ENCODE data around the gene FBXL14.

The FBXL14 gene

GRCh38 chr12:1594261-1595025, at the start of gene FBXL14:
Gene FBXL14, minus strand, starts transcription at chr12:1594581. Its CDS starts 515 bp downstream, at chr12:1594066.
- DNase-seq (ENCODE audit: low spot score): peak; percentile 86
- in situ Hi-C loops (cut with MboI; ENCODE audit: low sequenced_read_pairs, unreplicated experiment): loop anchor here (25.0 kb wide), 1 partner anchor 1032 kb away; no protein-coding TSS in a partner anchor

GRCh38 chr12:1643905-1644533, 49.6 kb upstream of the FBXL14 start:
- no peak for TF ChIP-seq CTCF (IDR thresholded peaks at IDR 0.05; ENCODE audit: borderline replicate concordance, control extremely low read depth, extremely low read depth, insufficient read depth, missing control alignments)
- no peak for DNase-seq (ENCODE audit: low spot score)
- in situ Hi-C loops (cut with MboI; ENCODE audit: low sequenced_read_pairs, unreplicated experiment): loop anchor here (25.0 kb wide), 1 partner anchor 943 kb away; no protein-coding TSS in a partner anchor

More at GRCh38 chr12:1594261-1595025, at the start of gene FBXL14:
- TF ChIP-seq CTCF (IDR thresholded peaks at IDR 0.05; ENCODE audit: borderline replicate concordance, control extremely low read depth, extremely low read depth, insufficient read depth, missing control alignments): no peak

GRCh38 chr12:1643043-1643442, 48.7 kb upstream of the FBXL14 start:
- in situ Hi-C loops (cut with MboI; ENCODE audit: low sequenced_read_pairs, unreplicated experiment): loop anchor here (25.0 kb wide), 1 partner anchor 944 kb away; no protein-coding TSS in a partner anchor
- TF ChIP-seq CTCF (IDR thresholded peaks at IDR 0.05; ENCODE audit: borderline replicate concordance, control extremely low read depth, extremely low read depth, insufficient read depth, missing control alignments): no peak
- no peak for DNase-seq (ENCODE audit: low spot score)

GRCh38 chr12:1642513-1642912, 48.1 kb upstream of the FBXL14 start:
- no peak for TF ChIP-seq CTCF (IDR thresholded peaks at IDR 0.05; ENCODE audit: borderline replicate concordance, control extremely low read depth, extremely low read depth, insufficient read depth, missing control alignments)
- in situ Hi-C loops (cut with MboI; ENCODE audit: low sequenced_read_pairs, unreplicated experiment): loop anchor here (25.0 kb wide), 1 partner anchor 945 kb away; no protein-coding TSS in a partner anchor
- no peak for DNase-seq (ENCODE audit: low spot score)

GRCh38 chr12:1640328-1641234, 46.2 kb upstream of the FBXL14 start:
- DNase-seq (ENCODE audit: low spot score): no peak
- no peak for TF ChIP-seq CTCF (IDR thresholded peaks at IDR 0.05; ENCODE audit: borderline replicate concordance, control extremely low read depth, extremely low read depth, insufficient read depth, missing control alignments)
- in situ Hi-C loops (cut with MboI; ENCODE audit: low sequenced_read_pairs, unreplicated experiment): loop anchor here (25.0 kb wide), 1 partner anchor 947 kb away; no protein-coding TSS in a partner anchor

GRCh38 chr12:1639538-1639937, 45.2 kb upstream of the FBXL14 start:
- no peak for TF ChIP-seq CTCF (IDR thresholded peaks at IDR 0.05; ENCODE audit: borderline replicate concordance, control extremely low read depth, extremely low read depth, insufficient read depth, missing control alignments)
- in situ Hi-C loops (cut with MboI; ENCODE audit: low sequenced_read_pairs, unreplicated experiment): loop anchor here (25.0 kb wide), 1 partner anchor 948 kb away; no protein-coding TSS in a partner anchor
- DNase-seq (ENCODE audit: low spot score): no peak

Measured in GM13976 (cell line).